ENCODE results near the gene PTAR1. TPM values are rescaled to one million over a fixed set of nuclear protein-coding genes. Genes with fewer than 3 reads are reported as not detected.

PTAR1 gene
- total RNA-seq, 4 donors from 2014 or later = 54.1 to 85.1 (median 61.5) TPM

DNA sequence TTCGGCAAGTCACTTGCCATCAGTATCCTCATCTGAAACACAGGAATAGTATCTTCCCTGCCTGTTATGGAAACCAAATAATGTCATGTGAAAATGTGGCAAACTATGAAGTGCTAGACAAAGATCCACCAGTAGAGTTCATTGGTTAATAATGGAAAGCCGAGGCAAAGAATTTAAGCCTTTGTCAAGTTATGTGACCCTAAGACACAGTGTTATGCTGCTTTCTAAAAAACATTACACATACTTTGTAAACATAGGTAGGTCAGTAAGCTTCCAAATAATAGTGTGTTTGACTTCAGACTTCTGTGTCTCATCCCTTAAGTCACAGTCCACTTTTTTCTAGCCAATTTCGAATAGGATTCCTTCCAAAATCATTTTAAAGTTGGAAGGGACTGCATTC lies 6.0 kb downstream of the PTAR1 start:
- TF ChIP-seq, protein P1, sequence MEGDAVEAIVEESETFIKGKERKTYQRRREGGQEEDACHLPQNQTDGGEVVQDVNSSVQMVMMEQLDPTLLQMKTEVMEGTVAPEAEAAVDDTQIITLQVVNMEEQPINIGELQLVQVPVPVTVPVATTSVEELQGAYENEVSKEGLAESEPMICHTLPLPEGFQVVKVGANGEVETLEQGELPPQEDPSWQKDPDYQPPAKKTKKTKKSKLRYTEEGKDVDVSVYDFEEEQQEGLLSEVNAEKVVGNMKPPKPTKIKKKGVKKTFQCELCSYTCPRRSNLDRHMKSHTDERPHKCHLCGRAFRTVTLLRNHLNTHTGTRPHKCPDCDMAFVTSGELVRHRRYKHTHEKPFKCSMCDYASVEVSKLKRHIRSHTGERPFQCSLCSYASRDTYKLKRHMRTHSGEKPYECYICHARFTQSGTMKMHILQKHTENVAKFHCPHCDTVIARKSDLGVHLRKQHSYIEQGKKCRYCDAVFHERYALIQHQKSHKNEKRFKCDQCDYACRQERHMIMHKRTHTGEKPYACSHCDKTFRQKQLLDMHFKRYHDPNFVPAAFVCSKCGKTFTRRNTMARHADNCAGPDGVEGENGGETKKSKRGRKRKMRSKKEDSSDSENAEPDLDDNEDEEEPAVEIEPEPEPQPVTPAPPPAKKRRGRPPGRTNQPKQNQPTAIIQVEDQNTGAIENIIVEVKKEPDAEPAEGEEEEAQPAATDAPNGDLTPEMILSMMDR (IDR thresholded peaks at IDR 0.05) = no peak
- no peak for ATAC-seq (ENCODE audit: low FRiP score)
- DNase-seq (ENCODE audit: low spot score) = no peak

DNA sequence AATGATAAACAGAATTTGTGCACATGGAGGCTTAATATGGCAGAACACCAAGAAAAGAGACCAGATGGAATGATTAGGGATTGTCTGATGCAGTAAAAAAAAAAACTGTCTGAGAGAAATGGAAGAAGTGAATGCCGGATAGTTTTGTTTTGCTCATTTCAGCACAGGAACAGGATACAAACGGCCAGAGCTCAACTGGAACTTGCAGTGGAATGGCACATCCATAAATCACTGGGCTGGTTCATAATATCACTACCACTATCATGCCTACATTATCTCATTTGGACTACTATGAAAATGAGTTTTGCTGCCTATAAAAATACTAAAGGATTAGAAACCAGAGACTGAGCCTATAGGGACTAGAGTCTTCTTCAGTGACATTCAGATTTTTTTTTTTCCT lies 9.7 kb downstream of the PTAR1 start:
- TF ChIP-seq, protein P1 (IDR thresholded peaks at IDR 0.05) = no peak
- no peak for ATAC-seq (ENCODE audit: low FRiP score)
- no peak for DNase-seq (ENCODE audit: low spot score)

DNA sequence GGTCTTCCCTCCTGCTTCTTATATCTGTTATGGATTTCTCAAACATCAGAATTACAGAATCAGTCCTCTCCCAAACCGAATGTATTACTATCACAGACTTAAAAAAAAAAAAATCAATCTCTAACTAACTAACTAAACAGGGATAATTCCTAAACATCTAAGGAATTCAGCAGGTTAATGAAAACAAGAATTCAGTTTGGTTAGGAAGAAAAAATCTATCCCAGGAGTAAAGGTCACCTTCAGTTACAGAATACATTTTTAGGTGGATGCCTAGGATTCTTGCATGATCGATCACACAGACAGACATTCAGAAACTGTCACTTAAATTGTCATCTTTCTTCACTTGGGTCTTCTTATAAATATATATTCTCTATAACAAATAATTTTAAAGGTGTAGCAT lies 11.5 kb downstream of the PTAR1 start:
- no peak for ATAC-seq (ENCODE audit: low FRiP score)
- DNase-seq (ENCODE audit: low spot score) = no peak
- TF ChIP-seq, protein P1 (IDR thresholded peaks at IDR 0.05) = no peak

- TF ChIP-seq, protein P1 (IDR thresholded peaks at IDR 0.05) = no peak
- DNase-seq (ENCODE audit: low spot score) = no peak
- no peak for ATAC-seq (ENCODE audit: low FRiP score)
Observed at GRCh38 chr9:69746859-69747560, 12.8 kb downstream of the PTAR1 start.

- DNase-seq (ENCODE audit: low spot score) = no peak
- TF ChIP-seq, protein P1 (IDR thresholded peaks at IDR 0.05) = no peak
- no peak for ATAC-seq (ENCODE audit: low FRiP score)
Observed at GRCh38 chr9:69745716-69746437, 13.9 kb downstream of the PTAR1 start.

GRCh38 chr9:69744688-69745380 lies 15.0 kb downstream of the PTAR1 start:
- DNase-seq (ENCODE audit: low spot score) = no peak
- TF ChIP-seq, protein P1 (IDR thresholded peaks at IDR 0.05) = no peak
- no peak for ATAC-seq (ENCODE audit: low FRiP score)
